CD8-positive, alpha-beta memory T cell (primary cell): ENCODE results near the gene DPM2. TPM values are rescaled to one million over a fixed set of nuclear protein-coding genes. Genes with fewer than 3 reads are reported as not detected.
A peak's percentile ranks its signal among the peaks of the same experiment; 100 is the strongest.

Experiments used
- CTCF ChIA-PET: fragments of 350-600 bp; sonication (Branson Sonifier 250); formaldehyde crosslinking; loops from one replicate; lab custom pipeline; 2021; ENCODE audit warnings: antibody characterized with exemption; lab: Charles Lee
- POLR2A ChIA-PET: fragments of 350-600 bp; sonication (Branson Sonifier 250); formaldehyde crosslinking; loops from one replicate; lab custom pipeline; 2021; ENCODE audit warnings: antibody characterized with exemption; lab: Charles Lee
- DNase-seq, 5 donors: peaks; one replicate each; pipeline versions ENCODE4 v3.0.0 to v3.0.0-alpha.2; 2020 to 2022; ENCODE audit warnings: mixed read lengths in 1 of 5
- H3K27ac ChIP-seq: one replicate; pipeline ENCODE4 v1.7.0; 2013; ENCODE audit warnings: low read depth, mild to moderate bottlenecking, low read length, moderate library complexity
- H3K27me3 ChIP-seq: 2 replicates; pipeline ENCODE4 v1.7.0; 2013; ENCODE audit warnings: low read length, mild to moderate bottlenecking; ENCODE audit not compliant: insufficient read depth, poor library complexity, severe bottlenecking
- H3K36me3 ChIP-seq: 2 replicates; pipeline ENCODE4 v1.7.0; 2013; ENCODE audit warnings: mild to moderate bottlenecking, low read length, moderate library complexity; ENCODE audit not compliant: insufficient read depth
- H3K4me1 ChIP-seq: 2 replicates; pipeline ENCODE4 v1.7.0; 2013; ENCODE audit warnings: mild to moderate bottlenecking, low read length, moderate library complexity; ENCODE audit not compliant: insufficient read depth
- H3K4me3 ChIP-seq: 2 replicates; pipeline ENCODE4 v1.7.0; 2013; ENCODE audit warnings: mild to moderate bottlenecking, low read length
- H3K9me3 ChIP-seq: 2 replicates; pipeline ENCODE4 v1.7.0; 2013; ENCODE audit warnings: mild to moderate bottlenecking, low read length
- H3K27ac Mint-ChIP-seq, 8 donors: one replicate each; pipeline ENCODE4 v1.8.0; 2020 to 2021; ENCODE audit warnings: mixed read lengths in 8 of 8, mild to moderate bottlenecking in 6 of 8, inconsistent platforms in 3 of 8, moderate library complexity in 3 of 8
- H3K27me3 Mint-ChIP-seq, 2 donors: one replicate each; pipeline ENCODE4 v1.8.0; 2020 to 2021; ENCODE audit warnings: mixed read lengths in 2 of 2, mild to moderate bottlenecking in 1 of 2, moderate library complexity in 1 of 2
- H3K36me3 Mint-ChIP-seq, 3 donors: one replicate each; pipeline ENCODE4 v1.8.0; 2020 to 2021; ENCODE audit warnings: mixed read lengths in 3 of 3, inconsistent platforms in 1 of 3, mild to moderate bottlenecking in 1 of 3
- H3K4me1 Mint-ChIP-seq, 3 donors: one replicate each; pipeline ENCODE4 v1.8.0; 2020 to 2021; ENCODE audit warnings: mixed read lengths in 3 of 3, inconsistent platforms in 1 of 3, mild to moderate bottlenecking in 1 of 3
- H3K4me3 Mint-ChIP-seq, 7 donors: one replicate each; pipeline ENCODE4 v1.8.0; 2020 to 2021; ENCODE audit warnings: mixed read lengths in 7 of 7, mild to moderate bottlenecking in 6 of 7, moderate library complexity in 4 of 7, inconsistent platforms in 2 of 7
- H3K9me3 Mint-ChIP-seq, 5 donors: one replicate each; pipeline ENCODE4 v1.8.0; 2020 to 2022; ENCODE audit warnings: mixed read lengths in 5 of 5, mild to moderate bottlenecking in 3 of 5, moderate library complexity in 2 of 5, inconsistent platforms in 1 of 5
- polyA plus RNA-seq: library from polyadenylated mRNA; unstranded; fragments of 300-500 nt; fragmentation: Illumina TruSeq; gene quantifications from one replicate; pipeline ENCODE4 v1.2.3, GENCODE V29; 2021
- total RNA-seq, 2 experiments: library from RNA; stranded (reverse); gene quantifications; one replicate each; pipeline ENCODE4 v1.2.3, GENCODE V29; 2021

Gene DPM2
- total and polyA plus RNA-seq, 3 experiments from 2014 or later: 52.2 to 75.5 (median 73.8) TPM

DNA sequence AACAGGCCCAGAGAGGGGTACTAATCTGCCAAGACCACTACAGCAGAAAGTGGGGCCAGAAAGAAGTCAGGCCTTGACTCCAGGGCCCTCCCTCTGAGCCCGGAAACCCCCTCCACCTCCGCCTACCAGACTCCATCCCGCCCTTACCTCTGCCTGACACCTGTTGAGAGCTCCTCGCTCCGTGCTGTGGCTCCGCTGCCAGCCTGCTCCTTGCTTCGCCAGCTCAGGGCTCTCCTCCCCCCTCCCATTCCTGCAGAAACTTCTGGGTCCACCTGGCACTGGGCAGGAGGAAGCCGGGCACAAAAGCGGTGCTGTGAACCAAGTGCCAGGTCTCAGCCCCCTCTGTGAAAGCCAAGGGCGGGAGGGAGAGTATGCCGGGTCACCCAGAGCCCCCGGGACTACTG, 31.9 kb downstream of the DPM2 start:
- Histone ChIP-seq H3K9me3 (no peaks in the 10 kb centered on the region), H3K27me3 (no peaks in the 10 kb centered on the region), H3K4me1 (peaks cover 44% of the 10 kb centered on the region), H3K4me3 (peak overlapping the region; percentile 65), H3K36me3 (peaks cover 9% of the 10 kb centered on the region), H3K27ac (peak overlapping the region; percentile 85)
- Mint-ChIP-seq H3K4me1 (peaks cover 48 to 56% (median 52%) of the 10 kb centered on the region in 3 donors), H3K36me3 (peaks cover 1 to 50% (median 3%) of the 10 kb centered on the region in 3 donors), H3K27me3 (peaks cover 0 to 3% of the 10 kb centered on the region in 2 donors), H3K27ac (peak overlapping the region; percentile 96 to 100 (median 100)), H3K4me3 (peak overlapping the region; percentile 88 to 99 (median 93)), H3K9me3 (no peaks in the 10 kb centered on the region)
- peak; percentile 68 to 87 (median 81) for DNase-seq
- ChIA-PET POLR2A (interaction anchor here (0.5 to 2.2 kb wide), 10 partner anchors 8 to 191 kb away, joined by 3 to 14 read pairs (median 5); partner anchors contain the start of genes CDK9, PTRH1 and ST6GALNAC4), CTCF (interaction anchor here (0.7 to 2.3 kb wide), 10 partner anchors 10 to 171 kb away, joined by 3 to 20 read pairs (median 3); partner anchors contain the start of genes CDK9, ST6GALNAC4 and TOR2A)

DNA sequence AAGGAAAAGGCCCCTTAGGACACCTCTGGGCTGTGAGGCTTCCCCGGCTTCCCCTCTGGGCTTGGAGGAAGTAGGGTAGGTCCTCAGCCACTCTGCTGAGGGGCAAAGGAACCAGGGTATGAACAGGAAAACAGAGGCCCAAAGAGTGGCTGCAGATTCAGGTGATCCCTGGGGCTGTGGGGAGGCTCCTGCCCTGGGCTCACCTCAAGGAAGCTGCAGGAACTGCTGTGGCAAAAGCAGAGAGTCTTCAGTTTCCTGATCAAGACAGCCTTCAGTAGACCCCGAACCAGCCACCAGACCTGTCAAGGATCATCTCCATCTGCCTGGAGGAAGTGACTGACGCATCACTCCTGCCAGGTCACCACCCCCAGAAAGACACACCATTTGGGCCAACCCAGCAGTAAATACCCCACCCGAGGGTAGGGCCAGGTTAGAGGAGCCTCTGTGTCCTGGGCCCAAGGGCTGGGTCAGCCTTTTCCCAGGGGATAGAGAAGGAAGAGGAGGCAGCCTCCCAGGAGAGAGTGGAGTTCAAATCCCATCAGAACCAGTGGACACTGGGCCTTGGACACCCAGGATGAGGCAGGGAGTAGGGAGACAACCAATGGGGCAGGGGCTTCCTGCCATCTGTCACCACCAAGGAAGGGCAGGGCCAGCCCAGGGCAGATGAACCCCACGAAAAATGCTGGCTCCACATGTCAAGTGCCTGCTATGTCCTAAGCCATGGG, 32.5 kb downstream of the DPM2 start:
- H3K4me3 ChIP-seq: peak overlapping the region; percentile 65

DNA sequence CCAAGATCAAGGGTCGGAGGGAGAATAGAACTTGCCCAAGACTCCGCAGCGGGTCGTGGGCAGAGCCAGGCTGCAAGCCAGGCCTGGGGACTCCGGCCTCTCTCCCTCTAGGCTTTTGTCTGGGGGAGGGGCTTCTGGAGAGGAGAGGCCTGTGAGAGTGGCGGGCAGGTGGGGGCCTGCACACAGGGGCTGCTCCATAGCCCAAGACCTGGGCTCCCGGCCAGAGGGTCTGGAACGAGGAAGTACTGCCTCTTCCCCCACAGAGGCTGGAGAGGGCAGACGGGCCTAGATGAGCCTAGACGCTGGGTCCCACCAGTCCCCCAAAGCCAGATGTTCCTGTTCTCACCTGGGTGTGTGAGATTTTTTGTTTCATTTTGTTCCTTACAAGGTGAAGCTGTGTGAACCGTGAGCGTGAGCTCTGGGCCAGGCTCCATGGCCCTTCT, 33.1 kb downstream of the DPM2 start:
- Mint-ChIP-seq H3K4me3 (peak overlapping the region; percentile 88 to 99 (median 93)), H3K27me3 (peaks cover 0 to 3% of the 10 kb centered on the region in 2 donors), H3K36me3 (peaks cover 0 to 45% (median 0%) of the 10 kb centered on the region in 3 donors), H3K9me3 (no peaks in the 10 kb centered on the region), H3K4me1 (peaks cover 48 to 60% (median 50%) of the 10 kb centered on the region in 3 donors), H3K27ac (peak overlapping the region; percentile 96 to 100 (median 100))
- POLR2A ChIA-PET: interaction anchor here (0.5 to 2.9 kb wide), 3 partner anchors 8 to 119 kb away, joined by 3 to 9 read pairs (median 4); partner anchors contain the start of gene CDK9
- Histone ChIP-seq H3K4me3 (peak overlapping the region; percentile 65), H3K27me3 (no peaks in the 10 kb centered on the region), H3K27ac (peak overlapping the region; percentile 85), H3K9me3 (no peaks in the 10 kb centered on the region), H3K36me3 (no peaks in the 10 kb centered on the region), H3K4me1 (peaks cover 50% of the 10 kb centered on the region)
- CTCF ChIA-PET: interaction anchor here (1.0 to 1.4 kb wide), 3 partner anchors 17 to 40 kb away, joined by 3 to 7 read pairs (median 4); no protein-coding TSS in a partner anchor
- peak in 1 of 5 donors; percentile 54 for DNase-seq

More for the DNA sequence above, 32.5 kb downstream of the DPM2 start:
- Mint-ChIP-seq H3K4me1 (peaks cover 45 to 54% (median 48%) of the 10 kb centered on the region in 3 donors), H3K4me3 (peak overlapping the region; percentile 88 to 99 (median 93)), H3K27ac (peak overlapping the region; percentile 96 to 100 (median 100)), H3K36me3 (peaks cover 0 to 44% (median 0%) of the 10 kb centered on the region in 3 donors), H3K27me3 (peaks cover 0 to 3% of the 10 kb centered on the region in 2 donors), H3K9me3 (no peaks in the 10 kb centered on the region)
- DNase-seq: peak; percentile 59 to 81 (median 73)
- Histone ChIP-seq H3K4me1 (peaks cover 45% of the 10 kb centered on the region), H3K27ac (peak overlapping the region; percentile 85), H3K9me3 (no peaks in the 10 kb centered on the region), H3K36me3 (peaks cover 3% of the 10 kb centered on the region), H3K27me3 (no peaks in the 10 kb centered on the region)
- CTCF ChIA-PET: interaction anchor here (1.0 to 2.3 kb wide), 4 partner anchors 16 to 119 kb away, joined by 3 to 20 read pairs (median 5); partner anchors contain the start of gene CDK9
- POLR2A ChIA-PET: interaction anchor here (0.5 to 2.9 kb wide), 8 partner anchors 8 to 190 kb away, joined by 3 to 14 read pairs (median 4); partner anchors contain the start of genes CDK9, PTRH1 and ST6GALNAC4

DNA sequence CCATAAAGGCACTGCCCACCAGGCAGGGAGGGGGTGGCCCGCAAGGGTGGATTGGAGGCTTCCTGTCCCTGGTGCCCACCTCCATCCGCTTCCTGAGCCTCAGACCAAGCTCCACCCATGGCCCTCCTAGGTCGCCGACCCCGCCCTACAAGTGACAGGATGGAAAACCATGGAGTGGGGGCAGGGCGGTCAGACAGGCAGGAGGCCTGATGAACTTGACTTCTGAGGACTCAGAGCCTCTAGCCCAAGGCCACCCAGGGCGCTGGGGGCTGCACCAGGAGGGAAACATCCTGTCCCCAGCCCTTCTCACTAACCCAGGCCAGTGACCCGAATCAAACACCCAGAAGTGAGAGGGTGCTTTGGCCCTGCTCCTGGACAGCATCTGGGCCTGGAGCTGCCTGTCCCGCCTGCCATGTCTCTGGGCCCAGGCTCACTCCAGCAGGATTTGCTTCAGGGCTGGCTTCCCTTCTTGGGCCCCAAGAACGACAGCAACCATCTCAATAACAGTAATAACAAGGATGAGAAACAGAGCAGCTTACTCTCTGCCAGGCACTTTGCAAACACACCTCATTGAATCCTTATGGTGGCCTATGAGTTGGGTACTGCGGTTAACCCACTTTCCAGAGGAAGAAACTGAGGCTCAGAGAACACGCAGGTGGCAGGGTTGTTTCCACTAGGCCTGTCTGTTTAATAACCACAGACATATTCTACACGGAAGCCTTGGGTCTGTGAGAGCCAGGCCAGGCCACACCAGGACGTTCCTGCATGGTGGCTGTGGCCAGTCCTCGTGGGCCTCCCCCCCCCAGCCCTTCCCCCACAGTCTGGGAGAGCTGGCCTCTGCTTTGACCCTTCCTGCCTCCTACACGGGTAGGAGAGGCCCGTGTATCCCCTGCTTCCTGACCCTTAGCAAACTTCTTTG, 33.8 kb downstream of the DPM2 start:
- Mint-ChIP-seq H3K4me1 (peaks cover 48 to 60% (median 50%) of the 10 kb centered on the region in 3 donors), H3K27me3 (peaks cover 0 to 3% of the 10 kb centered on the region in 2 donors), H3K27ac (peak overlapping the region; percentile 96 to 100 (median 100)), H3K36me3 (peaks cover 0 to 41% (median 0%) of the 10 kb centered on the region in 3 donors), H3K4me3 (peak overlapping the region; percentile 88 to 99 (median 93)), H3K9me3 (no peaks in the 10 kb centered on the region)
- no peaks in the 10 kb centered on the region for H3K27me3 ChIP-seq
- no peaks in the 10 kb centered on the region for H3K9me3 ChIP-seq
- H3K4me3 ChIP-seq: peak overlapping the region; percentile 65
- ChIA-PET POLR2A (interaction anchor here (0.7 to 2.9 kb wide), 3 partner anchors 13 to 118 kb away, joined by 4 to 9 read pairs (median 6); partner anchors contain the start of genes CDK9 and ST6GALNAC4), CTCF (interaction anchor here (1.0 to 1.4 kb wide), 4 partner anchors 18 to 39 kb away, joined by 3 to 7 read pairs (median 4); no protein-coding TSS in a partner anchor)
- H3K4me1 ChIP-seq: peaks cover 50% of the 10 kb centered on the region
- H3K27ac ChIP-seq: peak overlapping the region; percentile 85
- DNase-seq: peak; percentile 61 to 83 (median 62)
- no peaks in the 10 kb centered on the region for H3K36me3 ChIP-seq

DNA sequence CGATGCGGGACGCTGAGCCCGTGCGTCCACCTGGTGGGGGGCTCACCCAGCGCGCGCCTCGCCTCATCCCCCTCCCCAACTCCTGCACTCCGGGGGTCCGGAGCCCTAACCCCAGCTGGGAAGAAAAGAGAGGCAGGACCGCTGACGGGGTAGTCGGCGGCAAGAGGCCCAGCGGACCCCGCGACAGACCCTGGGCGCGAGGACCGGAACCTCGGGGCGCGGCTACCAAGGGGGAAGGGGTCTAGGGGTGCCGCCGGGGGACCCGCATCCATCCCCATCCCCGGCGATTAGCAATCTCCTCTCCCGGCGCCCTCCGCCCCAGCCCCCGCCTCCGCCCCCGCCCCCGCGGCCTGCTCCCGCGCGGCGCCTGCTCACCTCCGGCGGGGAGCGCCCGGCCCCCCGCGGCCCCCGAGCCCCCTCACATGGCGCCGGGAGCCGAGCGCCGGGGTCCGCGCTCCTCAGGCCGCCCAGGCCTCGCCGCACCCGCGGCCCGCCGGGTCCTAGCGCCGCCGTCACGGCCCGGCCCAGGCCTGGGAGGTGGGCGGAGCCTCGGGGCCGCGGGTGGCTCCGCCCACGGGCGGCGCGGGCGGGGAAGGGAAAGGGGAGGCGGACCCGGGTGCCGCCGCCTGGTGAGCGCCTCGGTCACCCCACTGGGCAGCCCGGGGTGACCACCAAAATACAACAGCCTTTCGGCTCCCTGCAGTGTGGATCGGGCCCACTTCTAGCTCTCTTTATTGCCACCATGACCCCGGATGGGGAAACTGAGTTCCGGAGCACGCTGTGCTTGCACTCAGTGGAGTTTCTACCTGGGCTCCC, 38.3 kb downstream of the DPM2 start, which contains the start of gene ST6GALNAC6:
TSS of gene ST6GALNAC6 (minus strand) at position 476 of the 816 bp plus-strand sequence. CDS start 1,622 bp downstream, outside the sequence.
- Histone ChIP-seq H3K36me3 (peaks cover 17% of the 10 kb centered on the region), H3K9me3 (no peaks in the 10 kb centered on the region), H3K4me3 (peak within 1 kb of the TSS; percentile 55), H3K27ac (peak within 1 kb of the TSS; percentile 47), H3K27me3 (no peaks in the 10 kb centered on the region), H3K4me1 (peaks cover 44% of the 10 kb centered on the region)
- H3K4me1 Mint-ChIP-seq: peaks cover 42 to 71% (median 49%) of the 10 kb centered on the region in 3 donors
- H3K9me3 Mint-ChIP-seq: no peaks in the 10 kb centered on the region
- peaks cover 18 to 41% (median 20%) of the 10 kb centered on the region in 3 donors for H3K36me3 Mint-ChIP-seq
- H3K27me3 Mint-ChIP-seq: no peaks in the 10 kb centered on the region
- ChIA-PET CTCF (interaction anchor here (0.6 to 1.6 kb wide), 7 partner anchors 9 to 164 kb away, joined by 3 to 7 read pairs (median 4); partner anchors contain the start of genes ST6GALNAC4 and TOR2A), POLR2A (interaction anchor here (0.9 to 1.5 kb wide), 3 partner anchors 17 to 128 kb away, joined by 3 to 7 read pairs (median 5); partner anchors contain the start of gene ST6GALNAC4)
- peak within 1 kb of the TSS; percentile 83 to 91 (median 89) for H3K4me3 Mint-ChIP-seq
- peak; percentile 63 to 73 (median 67) for DNase-seq
- peak within 1 kb of the TSS; percentile 70 to 97 (median 91) for H3K27ac Mint-ChIP-seq

DNA sequence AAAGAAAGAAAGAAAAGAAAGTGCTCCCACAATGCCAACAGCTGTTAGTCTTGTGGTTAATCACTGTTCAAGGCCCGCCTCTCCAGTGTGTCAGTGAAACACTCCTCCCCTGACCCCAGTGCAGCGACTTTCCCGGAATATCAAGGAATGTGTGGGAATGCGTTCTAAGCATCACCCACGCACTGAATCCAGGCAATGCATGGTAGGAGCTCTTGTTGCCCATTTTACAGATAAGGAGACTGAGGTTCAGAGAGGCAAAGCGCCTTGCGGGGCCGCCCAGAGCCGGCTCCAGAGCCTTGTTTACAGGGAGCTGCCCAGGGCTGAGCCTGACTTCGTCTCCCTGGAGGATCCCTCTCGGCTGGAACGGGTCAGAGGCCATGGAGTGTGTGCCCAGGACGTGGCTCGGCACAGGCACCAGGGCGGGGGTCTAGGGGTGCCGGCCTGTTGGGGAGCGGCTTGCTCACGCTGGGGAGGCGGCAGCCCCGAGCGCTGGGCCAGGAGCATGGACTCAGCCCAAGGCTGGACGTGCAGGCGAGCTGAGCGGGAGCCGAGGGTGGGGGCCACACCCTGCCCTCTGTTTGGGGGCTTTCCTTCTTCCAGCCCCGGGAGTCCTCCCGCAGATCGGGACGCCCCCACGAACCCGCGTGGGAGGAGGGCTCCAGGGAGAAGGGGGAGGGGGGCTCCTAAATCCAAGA, 39.1 kb downstream of the DPM2 start:
- Histone ChIP-seq H3K4me3 (peak overlapping the region; percentile 55), H3K27ac (peak overlapping the region; percentile 47), H3K4me1 (peaks cover 36% of the 10 kb centered on the region), H3K36me3 (peaks cover 24% of the 10 kb centered on the region), H3K27me3 (no peaks in the 10 kb centered on the region), H3K9me3 (no peaks in the 10 kb centered on the region)
- Mint-ChIP-seq H3K4me3 (peak overlapping the region; percentile 83 to 91 (median 88)), H3K9me3 (peaks cover 0 to 3% (median 0%) of the 10 kb centered on the region in 5 donors), H3K27ac (peak overlapping the region in 7 of 8 donors; percentile 70 to 97 (median 91)), H3K4me1 (peaks cover 35 to 63% (median 46%) of the 10 kb centered on the region in 3 donors), H3K36me3 (peaks cover 25 to 44% (median 27%) of the 10 kb centered on the region in 3 donors), H3K27me3 (no peaks in the 10 kb centered on the region)
- DNase-seq: peak in 1 of 5 donors; percentile 31
- ChIA-PET POLR2A (interaction anchor here (0.6 to 1.5 kb wide), 2 partner anchors 8 to 17 kb away, joined by 4 to 7 read pairs; partner anchors contain the start of gene ST6GALNAC4), CTCF (interaction anchor here (0.6 to 1.6 kb wide), 5 partner anchors 12 to 164 kb away, joined by 3 to 5 read pairs (median 3); partner anchors contain the start of genes ST6GALNAC4 and TOR2A)
